Hepatocyte (in vitro differentiated cells): ENCODE results near the gene CREB5. TPM values are rescaled to one million over a fixed set of nuclear protein-coding genes. Genes with fewer than 3 reads are reported as not detected.

ENCODE experiments used
- DNase-seq: peaks from one replicate; pipeline ENCODE4 v3.0.0-alpha.2; 2016; ENCODE audit warnings: low spot score
- H2AFZ ChIP-seq: fragments of 200-600 bp; sonication (generic); 2 replicates; pipeline ENCODE4 v1.6.0; 2016; ENCODE audit warnings: antibody characterized with exemption, mild to moderate bottlenecking
- H3K27ac ChIP-seq: fragments of 200-600 bp; sonication (generic); 2 replicates; pipeline ENCODE4 v1.5.1; 2016; ENCODE audit warnings: mild to moderate bottlenecking
- H3K27me3 ChIP-seq: fragments of 200-600 bp; sonication (generic); 2 replicates; pipeline ENCODE4 v1.6.1; 2016
- H3K36me3 ChIP-seq: fragments of 200-600 bp; sonication (generic); replicated peaks from 2 replicates; pipeline ENCODE4 v1.5.1; 2016; ENCODE audit warnings: low read depth; ENCODE audit not compliant: insufficient read depth
- H3K4me1 ChIP-seq: fragments of 200-600 bp; sonication (generic); 2 replicates; pipeline ENCODE4 v1.5.1; 2016; ENCODE audit warnings: mild to moderate bottlenecking, moderate library complexity; ENCODE audit not compliant: insufficient read depth
- H3K4me2 ChIP-seq: fragments of 200-600 bp; sonication (generic); 2 replicates; pipeline ENCODE4 v1.6.0; 2016
- H3K4me3 ChIP-seq: fragments of 200-600 bp; sonication (generic); 2 replicates; pipeline ENCODE4 v1.5.1; 2016; ENCODE audit warnings: mild to moderate bottlenecking
- H3K79me2 ChIP-seq: fragments of 200-600 bp; sonication (generic); 2 replicates; pipeline ENCODE4 v1.6.0; 2017; ENCODE audit warnings: mild to moderate bottlenecking
- H3K9me2 ChIP-seq: fragments of 200-600 bp; sonication (generic); replicated peaks from 2 replicates; pipeline ENCODE4 v1.6.0; 2017; ENCODE audit warnings: mild to moderate bottlenecking; ENCODE audit not compliant: insufficient read depth
- H3K9me3 ChIP-seq: fragments of 200-600 bp; sonication (generic); 2 replicates; pipeline ENCODE4 v1.5.1; 2016; ENCODE audit warnings: low read depth, mild to moderate bottlenecking
- H4K20me1 ChIP-seq: fragments of 200-600 bp; sonication (generic); 2 replicates; pipeline ENCODE4 v1.6.0; 2016; ENCODE audit warnings: mild to moderate bottlenecking; ENCODE audit not compliant: insufficient read depth, poor library complexity, severe bottlenecking
- EZH2 ChIP-seq: fragments of 200-600 bp; sonication (generic); IDR thresholded peaks from 2 replicates; pipeline ENCODE4 v1.6.1; 2016; ENCODE audit warnings: antibody characterized with exemption, mild to moderate bottlenecking, borderline replicate concordance
- EZH2phosphoT487 ChIP-seq: fragments of 200-600 bp; sonication (generic); IDR thresholded peaks from one replicate; pipeline ENCODE4 v1.6.1; 2018; ENCODE audit warnings: antibody characterized with exemption, mild to moderate bottlenecking, low read depth, moderate library complexity; ENCODE audit not compliant: unreplicated experiment, severe bottlenecking
- WGBS: methylation state at CpG from one replicate; pipeline ENCODE4 v1.1.6; 2016; ENCODE audit warnings: low lambda C conversion rate; ENCODE audit errors: missing lambda C conversion rate; 5-methylcytosine and 5-hydroxymethylcytosine counted together
- polyA plus RNA-seq: library from polyadenylated mRNA; unstranded; fragments of >200 nt; fragmentation: Nextera tagmentation; extraction: Ambion mirVana; gene quantifications from 2 replicates; pipeline ENCODE4 v1.2.1, GENCODE V29; 2016
- total RNA-seq: library from RNA; depleted of rRNA; stranded (reverse); fragments of >200 nt; gene quantifications from 2 replicates; pipeline ENCODE4 v1.2.3, GENCODE V29; 2014
- TF ChIP-seq, protein P1 (sequence below): fragments of 200-600 bp; sonication (generic); IDR thresholded peaks from 2 replicates; pipeline ENCODE4 v1.5.1; 2016; ENCODE audit warnings: antibody characterized with exemption, mild to moderate bottlenecking; ENCODE audit not compliant: poor library complexity

CREB5 gene
- total and polyA plus RNA-seq, 2 experiments from 2014 or later, result 14.0 to 27.9 TPM

DNA sequence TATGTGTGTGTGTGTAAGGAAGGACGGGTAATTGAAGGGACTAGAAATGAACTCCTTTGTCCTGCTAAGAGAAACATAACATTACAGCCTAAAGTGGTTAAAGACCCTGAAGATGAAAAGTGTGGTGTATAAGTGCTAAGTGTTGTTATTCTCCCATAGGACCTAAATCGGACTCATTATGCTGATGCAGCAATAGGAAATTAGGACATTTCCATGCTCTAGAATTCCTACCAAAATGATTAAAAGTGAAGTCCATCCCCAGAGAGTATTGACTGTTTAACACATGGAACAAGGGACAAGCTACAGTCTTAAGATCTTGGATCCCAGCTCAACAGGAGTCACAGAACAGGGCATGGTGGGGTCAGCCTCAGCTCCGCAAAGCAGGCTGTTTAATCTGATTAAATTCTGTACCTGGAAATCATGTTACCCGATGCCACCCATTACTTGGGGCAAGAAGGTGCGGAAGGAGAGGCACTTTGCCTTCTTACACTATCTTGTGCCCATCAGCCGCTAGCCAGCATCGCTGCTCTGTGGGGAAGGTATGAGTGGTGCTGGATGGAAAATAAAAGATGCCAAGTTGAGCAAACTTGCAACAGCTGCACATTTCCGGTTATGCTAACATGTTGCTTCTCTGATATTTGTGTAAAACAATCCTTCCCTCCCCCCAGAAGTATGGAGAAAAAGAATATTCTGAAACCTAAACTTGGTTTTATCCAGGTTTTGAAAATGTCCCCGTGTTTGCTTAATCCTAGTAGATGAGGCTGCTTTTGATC is 100.5 kb downstream of the CREB5 start:
- Histone ChIP-seq H3K79me2 (no peaks in the 10 kb centered on the region), H3K4me3 (no peak overlapping the region), H2AFZ (no peak overlapping the region), H3K36me3 (no peaks in the 10 kb centered on the region), H3K4me2 (no peak overlapping the region), H3K9me2 (no peaks in the 10 kb centered on the region), H4K20me1 (no peaks in the 10 kb centered on the region), H3K9me3 (no peaks in the 10 kb centered on the region), H3K27me3 (no peaks in the 10 kb centered on the region), H3K4me1 (peaks cover 3% of the 10 kb centered on the region), H3K27ac (no peak overlapping the region)
- DNase-seq, result no peak
- 85% methylated on average over 9 of the region's 9 CpGs for WGBS
- TF ChIP-seq EZH2phosphoT487 (no peak), EZH2 (no peak)
- TF ChIP-seq, protein P1, sequence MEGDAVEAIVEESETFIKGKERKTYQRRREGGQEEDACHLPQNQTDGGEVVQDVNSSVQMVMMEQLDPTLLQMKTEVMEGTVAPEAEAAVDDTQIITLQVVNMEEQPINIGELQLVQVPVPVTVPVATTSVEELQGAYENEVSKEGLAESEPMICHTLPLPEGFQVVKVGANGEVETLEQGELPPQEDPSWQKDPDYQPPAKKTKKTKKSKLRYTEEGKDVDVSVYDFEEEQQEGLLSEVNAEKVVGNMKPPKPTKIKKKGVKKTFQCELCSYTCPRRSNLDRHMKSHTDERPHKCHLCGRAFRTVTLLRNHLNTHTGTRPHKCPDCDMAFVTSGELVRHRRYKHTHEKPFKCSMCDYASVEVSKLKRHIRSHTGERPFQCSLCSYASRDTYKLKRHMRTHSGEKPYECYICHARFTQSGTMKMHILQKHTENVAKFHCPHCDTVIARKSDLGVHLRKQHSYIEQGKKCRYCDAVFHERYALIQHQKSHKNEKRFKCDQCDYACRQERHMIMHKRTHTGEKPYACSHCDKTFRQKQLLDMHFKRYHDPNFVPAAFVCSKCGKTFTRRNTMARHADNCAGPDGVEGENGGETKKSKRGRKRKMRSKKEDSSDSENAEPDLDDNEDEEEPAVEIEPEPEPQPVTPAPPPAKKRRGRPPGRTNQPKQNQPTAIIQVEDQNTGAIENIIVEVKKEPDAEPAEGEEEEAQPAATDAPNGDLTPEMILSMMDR, result no peak

GRCh38 chr7:28516390-28517172 is 104.3 kb downstream of the CREB5 start:
- no peak for TF ChIP-seq EZH2phosphoT487
- TF ChIP-seq, protein P1, result no peak
- TF ChIP-seq EZH2, result no peak
- no peak overlapping the region for H3K27ac ChIP-seq
- no peak overlapping the region for H3K4me3 ChIP-seq
- no peak overlapping the region for H2AFZ ChIP-seq
- no peaks in the 10 kb centered on the region for H3K9me3 ChIP-seq
- H3K79me2 ChIP-seq, result no peaks in the 10 kb centered on the region
- H3K27me3 ChIP-seq, result no peaks in the 10 kb centered on the region
- WGBS, result 40% methylated on average over 14 of the region's 14 CpGs
- H4K20me1 ChIP-seq, result no peaks in the 10 kb centered on the region
- DNase-seq, result no peak
- no peaks in the 10 kb centered on the region for H3K9me2 ChIP-seq
- peaks cover 17% of the 10 kb centered on the region for H3K4me1 ChIP-seq
- H3K36me3 ChIP-seq, result no peaks in the 10 kb centered on the region
- H3K4me2 ChIP-seq, result no peak overlapping the region

DNA sequence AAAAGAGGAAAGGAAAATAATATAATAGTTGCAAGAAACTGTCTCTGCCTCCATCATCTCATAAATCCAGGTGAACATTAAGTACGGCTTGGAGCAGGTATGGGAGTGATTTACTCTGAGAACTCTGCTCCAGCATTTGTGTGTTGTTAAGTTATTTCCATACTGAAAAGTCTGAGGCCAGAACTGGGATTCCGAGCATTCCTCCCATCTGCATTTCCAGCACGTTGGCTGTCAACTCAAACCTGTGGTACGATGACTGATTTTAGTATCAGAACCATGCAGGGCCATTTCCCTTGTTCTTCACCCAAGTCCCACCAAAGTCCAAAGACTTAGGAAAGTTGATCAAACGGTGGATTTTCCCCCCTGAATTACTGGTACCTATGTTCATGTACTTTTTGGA is 104.9 kb downstream of the CREB5 start:
- no peaks in the 10 kb centered on the region for H3K36me3 ChIP-seq
- H3K4me1 ChIP-seq, result peaks cover 17% of the 10 kb centered on the region
- no peak overlapping the region for H3K4me3 ChIP-seq
- no peaks in the 10 kb centered on the region for H3K9me2 ChIP-seq
- no peaks in the 10 kb centered on the region for H3K27me3 ChIP-seq
- H3K9me3 ChIP-seq, result no peaks in the 10 kb centered on the region
- 64% methylated on average over 5 of the region's 5 CpGs for WGBS
- H2AFZ ChIP-seq, result no peak overlapping the region
- DNase-seq, result no peak
- H3K27ac ChIP-seq, result no peak overlapping the region
- no peaks in the 10 kb centered on the region for H3K79me2 ChIP-seq
- H3K4me2 ChIP-seq, result no peak overlapping the region
- no peaks in the 10 kb centered on the region for H4K20me1 ChIP-seq
- TF ChIP-seq, protein P1, result no peak
- TF ChIP-seq EZH2, result no peak
- TF ChIP-seq EZH2phosphoT487, result no peak
